ENCODE measurements around the gene CNTNAP5.

CNTNAP5 gene

GRCh38 chr2:124065636-124066035 is 40.5 kb downstream of the CNTNAP5 start:
- DNase-seq = peak; percentile 36

DNA sequence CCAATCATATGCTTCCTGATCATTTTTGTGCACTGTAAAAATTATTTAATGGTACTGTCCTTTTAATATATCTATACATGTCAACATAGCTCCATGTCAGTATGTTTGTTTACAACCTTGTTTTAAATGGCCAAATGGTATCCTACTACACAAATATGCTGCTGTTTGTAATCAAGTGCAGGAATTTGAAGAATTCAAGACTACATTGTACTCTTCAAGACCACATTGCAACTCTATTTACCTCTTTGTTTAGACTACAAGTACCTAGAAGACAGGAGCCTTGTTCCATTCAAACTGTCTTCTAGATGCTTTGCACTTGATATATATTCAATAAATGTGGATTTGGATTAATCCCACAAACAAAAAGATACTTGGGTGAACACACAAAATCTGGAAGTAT is 41.7 kb downstream of the CNTNAP5 start:
- DNase-seq = no peak

DNA sequence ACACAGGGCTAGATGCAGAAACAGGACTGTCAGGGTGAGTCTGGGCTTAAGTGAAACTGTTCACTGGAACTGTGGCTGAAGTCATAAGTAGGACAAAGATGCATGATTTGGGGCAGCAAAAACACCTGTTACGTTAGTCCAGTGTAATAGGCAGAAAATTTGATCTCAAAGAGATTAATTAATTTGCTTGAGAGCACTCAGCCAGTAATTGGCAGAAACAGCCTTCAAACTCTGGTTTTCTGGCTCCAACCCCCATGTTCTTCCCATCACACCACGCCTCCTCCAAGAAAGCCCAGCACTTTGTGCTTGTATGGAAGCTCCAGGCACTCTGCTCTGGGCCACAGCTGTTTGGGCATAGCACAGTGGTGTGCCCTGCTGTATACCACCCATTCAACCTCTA is 54.0 kb downstream of the CNTNAP5 start:
- no peak for DNase-seq

GRCh38 chr2:124080281-124081153 is 55.4 kb downstream of the CNTNAP5 start:
- DNase-seq = no peak

- DNase-seq = no peak
These were observed 56.1 kb downstream of the CNTNAP5 start for GRCh38 chr2:124081154-124081716.

DNA sequence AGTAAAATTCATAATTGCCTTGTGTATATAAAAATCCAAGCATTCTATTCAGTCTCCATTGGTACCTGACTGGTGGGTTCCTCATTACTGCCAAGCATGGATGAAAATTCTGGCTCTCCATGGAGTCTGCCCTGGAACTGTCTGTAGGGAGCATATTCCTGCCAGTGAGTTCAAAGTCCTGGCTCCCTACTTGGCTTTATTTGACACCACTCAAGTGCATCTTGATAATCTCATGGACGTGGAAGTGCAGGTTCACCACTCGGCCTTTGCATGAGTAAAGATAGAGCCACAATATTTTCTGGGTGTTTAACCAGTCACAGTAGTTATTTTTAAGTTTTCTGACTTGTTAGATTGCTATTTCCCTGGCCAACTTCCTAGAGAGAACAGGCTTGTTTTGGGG is 63.5 kb downstream of the CNTNAP5 start:
- no peak for DNase-seq

DNA sequence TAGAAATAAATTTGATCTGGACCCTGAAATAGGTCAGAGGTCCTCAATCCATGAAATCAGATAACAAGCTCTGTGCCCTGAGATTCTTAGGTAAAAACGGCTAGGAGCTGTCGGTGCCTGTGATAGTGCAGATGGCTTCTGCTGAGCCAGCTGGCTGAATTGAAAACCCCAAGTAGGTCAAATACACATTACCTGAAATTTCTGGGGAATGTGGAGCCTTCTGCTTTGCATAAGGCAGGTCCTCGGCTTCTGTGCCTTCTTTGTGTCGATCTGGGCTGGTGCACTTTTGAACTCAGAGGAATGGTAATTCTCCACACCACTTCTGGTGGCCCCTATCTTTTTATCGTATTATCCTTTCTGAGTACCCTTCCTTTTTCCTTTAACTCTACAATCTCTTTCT is 66.6 kb downstream of the CNTNAP5 start:
- no peak for DNase-seq

DNA sequence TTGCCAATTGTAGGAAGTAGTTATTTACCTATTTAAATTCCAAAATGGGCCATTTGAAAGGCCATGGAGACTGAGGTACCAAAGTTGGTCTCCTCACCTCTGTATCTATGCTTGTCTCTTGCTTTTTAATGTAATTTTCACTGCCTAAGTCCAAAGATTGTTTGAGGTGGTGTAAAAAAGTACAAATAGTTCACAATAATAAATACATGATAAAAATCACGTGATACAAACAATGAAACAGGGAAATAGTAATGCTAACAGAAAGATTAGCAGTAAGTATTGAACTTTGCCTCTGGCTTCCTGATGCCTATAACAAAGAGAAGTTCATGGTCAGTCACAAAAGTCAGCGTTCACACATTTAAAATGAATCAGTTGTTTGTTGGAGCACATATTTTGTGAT is 67.6 kb downstream of the CNTNAP5 start:
- no peak for DNase-seq

GRCh38 chr2:124104914-124105313 is 79.8 kb downstream of the CNTNAP5 start:
- DNase-seq = no peak

GRCh38 chr2:124112206-124112605 is 87.1 kb downstream of the CNTNAP5 start:
- no peak for DNase-seq

DNA sequence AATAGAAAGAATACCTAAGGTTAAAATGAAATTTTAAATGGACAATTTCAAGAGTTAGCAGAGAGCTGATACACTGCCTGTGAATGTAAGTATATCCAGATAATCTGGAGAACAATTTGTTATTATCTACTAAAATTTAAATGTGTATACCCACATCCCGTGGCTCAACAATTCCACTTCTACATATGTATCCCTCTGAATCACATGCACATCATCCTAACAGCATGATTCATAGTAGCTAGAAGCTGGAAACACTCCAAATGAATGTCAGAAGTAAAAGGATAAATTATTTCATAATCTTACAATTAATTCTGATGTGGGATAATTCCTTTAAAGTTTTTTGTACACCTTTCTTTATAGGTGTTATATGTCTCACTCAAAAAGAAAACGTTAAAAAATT is 87.9 kb downstream of the CNTNAP5 start:
- DNase-seq = no peak

GRCh38 chr2:124120246-124120645 is 95.2 kb downstream of the CNTNAP5 start:
- DNase-seq = no peak

DNA sequence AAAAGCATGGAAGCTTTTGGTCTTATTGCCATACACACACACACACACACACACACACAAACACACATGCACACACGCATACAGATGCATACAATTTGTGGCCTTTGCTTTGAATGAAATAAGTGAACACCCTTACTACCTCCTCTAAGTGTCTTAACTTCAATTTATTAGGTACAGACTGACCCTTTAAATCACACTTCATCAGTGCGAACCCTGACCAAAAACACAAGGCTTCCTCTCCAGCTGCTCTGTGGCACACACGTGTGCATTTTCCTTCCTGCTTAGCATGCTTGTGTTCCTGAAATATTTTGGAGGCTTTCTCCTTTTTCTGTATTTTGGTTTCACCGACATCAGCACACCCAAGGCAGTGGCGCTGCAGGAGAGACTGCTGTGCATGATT is 96.0 kb downstream of the CNTNAP5 start:
- DNase-seq = no peak

GRCh38 chr2:124121760-124122275 is 96.7 kb downstream of the CNTNAP5 start:
- DNase-seq = no peak

- DNase-seq = no peak
These were observed 97.3 kb downstream of the CNTNAP5 start for GRCh38 chr2:124122340-124122739.

GRCh38 chr2:124131276-124131675 is 106.2 kb downstream of the CNTNAP5 start:
- no peak for DNase-seq

DNA sequence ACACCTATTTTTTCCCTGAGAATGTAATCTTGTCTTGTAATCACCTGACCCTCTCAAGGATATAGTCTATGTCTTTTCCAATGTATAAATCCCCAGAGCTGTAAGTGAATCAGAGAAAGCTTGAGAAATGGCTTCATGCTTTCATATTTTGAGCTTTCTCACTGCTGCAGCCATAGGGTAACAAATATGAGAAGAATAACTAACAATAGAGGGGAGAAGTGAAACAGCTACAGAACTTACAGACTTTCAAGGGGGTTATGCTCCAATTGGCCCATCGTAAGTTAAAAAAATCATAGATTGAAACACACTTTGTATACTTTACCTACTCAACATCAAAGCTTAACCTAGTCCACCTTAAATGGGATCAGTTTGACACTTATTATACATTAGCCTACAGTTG is 111.0 kb downstream of the CNTNAP5 start:
- DNase-seq = no peak

- DNase-seq = no peak
These were observed 113.0 kb downstream of the CNTNAP5 start for GRCh38 chr2:124138076-124138475.

DNA sequence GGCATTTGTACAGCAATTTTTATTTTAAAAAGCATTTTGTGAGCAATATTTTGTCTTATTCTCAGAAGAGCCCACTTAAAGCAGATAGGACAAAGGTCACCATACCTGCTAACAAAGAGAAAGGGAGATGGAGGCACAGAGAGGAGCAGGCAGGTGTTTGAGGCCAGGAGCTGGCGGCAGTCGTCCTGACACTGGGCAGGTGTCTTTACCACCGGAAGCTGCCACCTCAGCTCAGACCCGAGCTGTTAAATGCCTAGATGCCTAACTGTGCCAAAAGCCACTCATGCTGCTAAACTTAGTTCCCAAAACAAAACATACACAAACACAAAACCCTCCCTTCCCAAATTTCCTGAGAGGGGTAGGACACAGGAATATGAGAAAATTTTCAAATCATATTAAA is 120.9 kb downstream of the CNTNAP5 start:
- peak; percentile 88 for DNase-seq

- DNase-seq = no peak
These were observed 122.5 kb downstream of the CNTNAP5 start for GRCh38 chr2:124147552-124147951.

DNA sequence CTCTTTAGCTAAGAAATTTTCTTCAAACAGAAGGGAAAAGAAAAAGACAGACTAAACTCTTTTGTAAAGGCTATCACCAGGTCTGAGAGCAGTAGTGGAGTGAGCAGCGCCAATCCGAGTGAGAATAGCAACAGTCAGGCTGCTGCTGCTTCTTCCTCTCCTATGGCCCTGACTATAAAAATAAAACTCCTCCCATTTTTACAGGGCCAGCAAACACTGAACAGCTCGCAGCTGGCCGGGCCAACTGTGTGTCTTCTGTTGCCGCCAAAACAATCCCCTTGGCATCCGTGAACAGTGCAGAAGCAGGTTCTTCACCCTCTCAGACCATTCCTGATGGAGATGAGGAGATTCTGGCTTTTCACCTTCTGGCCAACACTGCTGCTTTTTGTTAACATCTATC is 124.5 kb downstream of the CNTNAP5 start:
- DNase-seq = peak; percentile 86

DNA sequence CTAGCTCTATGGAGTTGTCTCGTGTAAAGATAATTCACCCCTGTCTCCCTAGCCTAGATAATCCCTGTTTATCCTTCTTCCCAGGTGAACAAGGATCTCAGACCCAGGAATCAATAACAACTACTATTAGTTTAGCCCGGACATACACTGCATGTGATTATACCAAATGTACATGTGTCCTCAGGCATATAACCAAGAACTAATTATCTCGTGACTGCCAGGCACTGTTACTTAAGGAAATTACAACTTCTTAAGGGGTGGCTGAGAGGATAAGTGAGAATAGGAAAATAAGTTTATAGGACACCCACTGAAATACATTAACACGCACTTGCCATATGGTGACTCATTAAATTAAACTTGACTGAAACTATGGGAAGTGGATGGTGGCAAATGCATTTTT is 126.6 kb downstream of the CNTNAP5 start:
- no peak for DNase-seq

DNA sequence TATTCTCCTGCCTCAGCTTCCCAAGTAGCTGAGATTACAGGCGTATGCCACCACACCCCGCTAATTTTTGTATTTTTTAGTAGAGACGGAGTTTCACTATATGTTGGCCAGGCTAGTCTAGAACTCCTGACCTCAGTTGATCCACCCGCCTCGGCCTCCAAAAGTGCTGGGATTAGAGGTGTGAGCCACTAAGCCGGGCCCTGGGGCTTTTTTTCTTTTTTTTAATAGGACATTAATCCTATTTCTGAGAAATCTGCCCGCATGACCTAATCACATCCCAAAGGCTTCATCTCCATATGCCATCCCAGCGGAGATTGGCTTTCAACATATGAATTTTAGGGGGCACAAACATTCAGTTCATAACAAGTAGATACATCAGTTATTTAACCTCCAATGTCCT is 128.6 kb downstream of the CNTNAP5 start:
- no peak for DNase-seq

DNA sequence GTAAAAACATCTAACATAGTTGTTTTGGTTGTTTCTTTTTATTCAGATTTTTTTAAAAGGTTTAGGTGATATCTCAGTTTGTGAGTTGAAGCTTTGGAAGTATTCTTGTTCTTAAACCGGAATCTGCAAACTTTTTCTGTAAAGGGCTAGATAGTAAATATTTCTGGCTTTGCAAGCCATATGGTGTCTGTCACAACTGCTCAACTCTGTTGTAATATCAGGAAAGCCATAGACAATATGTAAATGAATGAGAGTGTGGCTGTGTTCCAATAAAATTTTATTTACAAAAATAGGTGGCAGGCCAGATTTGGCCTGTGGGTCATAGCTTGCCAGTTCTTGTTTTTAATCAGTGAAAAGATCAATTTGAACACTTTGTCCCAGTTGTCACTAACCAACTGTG is 134.1 kb downstream of the CNTNAP5 start:
- no peak for DNase-seq

GRCh38 chr2:124161542-124161941 is 136.5 kb downstream of the CNTNAP5 start:
- no peak for DNase-seq

Measured in NCI-H2029 treated with DMSO at 0.1 percent for 48 hours (cell line).